Measurements from ENCODE around the gene OVAAL. TPM values are rescaled to one million over a fixed set of nuclear protein-coding genes. Genes with fewer than 3 reads are reported as not detected.

The OVAAL gene
- total and polyA plus RNA-seq, 10 of the 15 experiments (the other 5 are each of a cell fraction or from before 2014, with no cell fraction given), result 0.04 to 0.33 (median 0.06) TPM; not detected in 7

- Histone ChIP-seq H3K9me3 (replicated peaks; ENCODE audit: control insufficient read depth, insufficient read depth, low read length) (no peaks in the 10 kb centered on the region), H2AFZ (ENCODE audit: control insufficient read depth, low read depth, low read length) (no peak overlapping the region), H3K36me3 (ENCODE audit: control insufficient read depth in 2 of 2, insufficient read depth in 2 of 2, low read length in 1 of 2) (no peaks in the 10 kb centered on the region), H3K4me1 (ENCODE audit: control insufficient read depth, insufficient read depth, low read length) (no peaks in the 10 kb centered on the region), H4K20me1 (ENCODE audit: control insufficient read depth, insufficient read depth) (no peaks in the 10 kb centered on the region), H3K9ac (ENCODE audit: control insufficient read depth, insufficient read depth, low read length) (no peak overlapping the region), H3K27me3 (replicated peaks in 1 of 2; ENCODE audit: control insufficient read depth in 2 of 2, insufficient read depth in 2 of 2, low read length in 1 of 2) (0 out of 4 replicates have a peak, but pooled peaks cover 0 to 3% of the 10 kb centered on the region in 2 experiments), H3K4me3 (no peak overlapping the region), H3K4me2 (ENCODE audit: control insufficient read depth, insufficient read depth) (no peak overlapping the region), H3K79me2 (ENCODE audit: control insufficient read depth, insufficient read depth, low read length) (no peaks in the 10 kb centered on the region), H3K27ac (ENCODE audit: control insufficient read depth, insufficient read depth) (no peak overlapping the region)
- ChIA-PET RAD21 (ENCODE audit: unreplicated experiment) (interaction anchor here (0.6 kb wide), 1 partner anchor 481 kb away, joined by 3 read pairs; no protein-coding TSS in a partner anchor), POLR2A (no interaction called here), SMC1A (ENCODE audit: uncharacterized antibody, unreplicated experiment) (interaction anchor here (1.3 kb wide), 1 partner anchor 14 kb away, joined by 6 read pairs; no protein-coding TSS in a partner anchor), CTCF (interaction anchor here (1.0 to 1.2 kb wide), 2 partner anchors 295 to 297 kb away, joined by 3 to 4 read pairs; no protein-coding TSS in a partner anchor)
- DNase-seq (ENCODE audit: low read depth, low spot score) (no peak), FAIRE-seq (no peak), ATAC-seq (no peak)
- WGBS (ENCODE audit: insufficient coverage, insufficient replicate concordance, low lambda C conversion rate, missing lambda C conversion rate), result 0% methylated on average over 1 of the region's 1 CpG
- BruUV-seq (replicated peaks), result no TSS peak
- intact Hi-C loops (cut with micrococcal nuclease; ENCODE audit: unreplicated experiment), result no loop called here
- TF ChIP-seq IRF5 (IDR thresholded peaks at IDR 0.05; ENCODE audit: borderline replicate concordance) (no peak), CREM (IDR thresholded peaks at IDR 0.05; ENCODE audit: low read depth) (no peak), FOXK2 (IDR thresholded peaks at IDR 0.05) (no peak), ESRRA (IDR thresholded peaks at IDR 0.05; ENCODE audit: low read length) (no peak), ZZZ3 (IDR thresholded peaks at IDR 0.05; ENCODE audit: control insufficient read depth, insufficient read length, low read depth) (no peak), TCF7 (IDR thresholded peaks at IDR 0.05; ENCODE audit: borderline replicate concordance) (no peak)
- in situ Hi-C loops (cut with MboI), result no loop called here
Measured at GRCh38 chr1:180566495-180566894, 7.7 kb downstream of the OVAAL start.

GRCh38 chr1:180567654-180568053 lies 8.9 kb downstream of the OVAAL start:
- no peak overlapping the region for H3K4me3 ChIP-seq
- in situ Hi-C loops (cut with MboI) (no loop called here), intact Hi-C loops (cut with micrococcal nuclease; ENCODE audit: unreplicated experiment) (no loop called here)
- H3K36me3 ChIP-seq (ENCODE audit: control insufficient read depth in 2 of 2, insufficient read depth in 2 of 2, low read length in 1 of 2), result no peaks in the 10 kb centered on the region
- peaks cover 0 to 3% of the 10 kb centered on the region in 2 experiments; a peak in 1 of 4 replicates for H3K27me3 ChIP-seq (replicated peaks in 1 of 2; ENCODE audit: control insufficient read depth in 2 of 2, insufficient read depth in 2 of 2, low read length in 1 of 2)
- no peak for DNase-seq (ENCODE audit: low read depth, low spot score)
- ATAC-seq, result no peak
- ChIA-PET POLR2A (no interaction called here), CTCF (interaction anchor here (0.7 kb wide), 1 partner anchor 295 kb away, joined by 3 read pairs; no protein-coding TSS in a partner anchor), RAD21 (ENCODE audit: unreplicated experiment) (no interaction called here), SMC1A (ENCODE audit: uncharacterized antibody, unreplicated experiment) (interaction anchor here (1.5 kb wide), 1 partner anchor 17 kb away, joined by 3 read pairs; no protein-coding TSS in a partner anchor)
- no TSS peak for BruUV-seq (replicated peaks)
- H3K4me2 ChIP-seq (ENCODE audit: control insufficient read depth, insufficient read depth), result no peak overlapping the region
- H2AFZ ChIP-seq (ENCODE audit: control insufficient read depth, low read depth, low read length), result no peak overlapping the region
- H3K27ac ChIP-seq (ENCODE audit: control insufficient read depth, insufficient read depth), result no peak overlapping the region
- TF ChIP-seq ZNF24 (IDR thresholded peaks at IDR 0.05), result no peak
- no peak for TF ChIP-seq WRNIP1 (IDR thresholded peaks at IDR 0.05; ENCODE audit: borderline replicate concordance, low read depth, low read length)
- H3K9me3 ChIP-seq (replicated peaks; ENCODE audit: control insufficient read depth, insufficient read depth, low read length), result no peaks in the 10 kb centered on the region
- H4K20me1 ChIP-seq (ENCODE audit: control insufficient read depth, insufficient read depth), result no peaks in the 10 kb centered on the region
- H3K9ac ChIP-seq (ENCODE audit: control insufficient read depth, insufficient read depth, low read length), result no peak overlapping the region
- H3K79me2 ChIP-seq (ENCODE audit: control insufficient read depth, insufficient read depth, low read length), result no peaks in the 10 kb centered on the region
- H3K4me1 ChIP-seq (ENCODE audit: control insufficient read depth, insufficient read depth, low read length), result no peaks in the 10 kb centered on the region
- no peak for FAIRE-seq
- WGBS (ENCODE audit: insufficient coverage, insufficient replicate concordance, low lambda C conversion rate, missing lambda C conversion rate), result 74% methylated on average over 9 of the region's 9 CpGs
